ENCODE measurements around the gene LBR. TPM values are rescaled to one million over a fixed set of nuclear protein-coding genes. Genes with fewer than 3 reads are reported as not detected.

The LBR gene
- total RNA-seq, 2 experiments from 2014 or later: 239 to 296 TPM

DNA sequence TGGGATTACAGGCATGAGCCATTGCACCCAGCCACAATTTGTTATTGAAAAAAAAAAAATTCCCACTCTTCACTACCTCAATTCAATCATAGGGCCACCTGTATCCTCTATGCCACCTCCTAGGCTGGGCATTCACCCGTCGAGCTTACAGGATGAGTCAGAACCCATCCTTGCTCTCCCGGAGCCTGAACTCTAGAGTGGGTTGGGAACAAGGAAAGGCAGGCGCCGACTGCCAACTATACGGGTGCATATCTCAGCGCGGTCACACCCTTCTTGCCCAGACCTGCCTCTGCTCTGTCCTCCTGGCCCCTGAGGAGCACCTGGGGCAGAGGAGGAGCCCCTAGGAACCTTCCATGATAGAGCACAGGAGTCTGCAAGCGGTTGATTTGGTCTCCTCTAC, 21.4 kb upstream of the LBR start:
- peaks cover 58% of the 10 kb centered on the region for H3K4me1 Mint-ChIP-seq
- DNase-seq: no peak
- H3K27ac Mint-ChIP-seq: peak overlapping the region; percentile 65
- ChIA-PET POLR2A (no interaction called here), CTCF (interaction anchor here (1.2 kb wide), 1 partner anchor 26 kb away, joined by 3 read pairs; no protein-coding TSS in a partner anchor)
- no peaks in the 10 kb centered on the region for H3K27me3 Mint-ChIP-seq
- H3K9me3 Mint-ChIP-seq: peaks cover 2% of the 10 kb centered on the region
- H3K4me3 Mint-ChIP-seq: no peak overlapping the region
- H3K36me3 Mint-ChIP-seq (ENCODE audit: low read depth): peaks cover 3% of the 10 kb centered on the region

- ChIA-PET CTCF (interaction anchor here (1.2 to 4.4 kb wide), 4 partner anchors 7 to 27 kb away, joined by 3 to 24 read pairs (median 4); no protein-coding TSS in a partner anchor), POLR2A (no interaction called here)
- Mint-ChIP-seq H3K36me3 (ENCODE audit: low read depth) (peaks cover 3% of the 10 kb centered on the region), H3K9me3 (peaks cover 2% of the 10 kb centered on the region), H3K27ac (no peak overlapping the region), H3K4me1 (peaks cover 56% of the 10 kb centered on the region), H3K4me3 (no peak overlapping the region), H3K27me3 (no peaks in the 10 kb centered on the region)
- no peak for DNase-seq
These were observed 20.4 kb upstream of the LBR start for GRCh38 chr1:225448146-225448805.

- POLR2A ChIA-PET: no interaction called here
- peaks cover 3% of the 10 kb centered on the region for H3K36me3 Mint-ChIP-seq (ENCODE audit: low read depth)
- H3K4me3 Mint-ChIP-seq: no peak overlapping the region
- CTCF ChIA-PET: interaction anchor here (1.3 to 4.4 kb wide), 4 partner anchors 8 to 17 kb away, joined by 3 to 24 read pairs (median 9); no protein-coding TSS in a partner anchor
- no peaks in the 10 kb centered on the region for H3K27me3 Mint-ChIP-seq
- H3K27ac Mint-ChIP-seq: peak overlapping the region; percentile 7
- H3K4me1 Mint-ChIP-seq: peaks cover 61% of the 10 kb centered on the region
- DNase-seq: no peak
- peaks cover 2% of the 10 kb centered on the region for H3K9me3 Mint-ChIP-seq
These were observed 19.8 kb upstream of the LBR start for GRCh38 chr1:225447650-225448089.

GRCh38 chr1:225446981-225447615, 19.3 kb upstream of the LBR start:
- Mint-ChIP-seq H3K9me3 (peaks cover 2% of the 10 kb centered on the region), H3K4me3 (no peak overlapping the region), H3K36me3 (ENCODE audit: low read depth) (peaks cover 3% of the 10 kb centered on the region), H3K27me3 (no peaks in the 10 kb centered on the region), H3K27ac (no peak overlapping the region), H3K4me1 (peaks cover 67% of the 10 kb centered on the region)
- POLR2A ChIA-PET: no interaction called here
- no peak for DNase-seq
- CTCF ChIA-PET: interaction anchor here (0.5 to 4.4 kb wide), 4 partner anchors 9 to 738 kb away, joined by 3 to 24 read pairs (median 8); no protein-coding TSS in a partner anchor

GRCh38 chr1:225446595-225446960, 18.7 kb upstream of the LBR start:
- POLR2A ChIA-PET: no interaction called here
- no peak overlapping the region for H3K4me3 Mint-ChIP-seq
- peaks cover 2% of the 10 kb centered on the region for H3K9me3 Mint-ChIP-seq
- no peak for DNase-seq
- H3K27ac Mint-ChIP-seq: no peak overlapping the region
- H3K27me3 Mint-ChIP-seq: no peaks in the 10 kb centered on the region
- H3K4me1 Mint-ChIP-seq: peaks cover 72% of the 10 kb centered on the region
- H3K36me3 Mint-ChIP-seq (ENCODE audit: low read depth): peaks cover 3% of the 10 kb centered on the region
- CTCF ChIA-PET: interaction anchor here (0.5 to 4.4 kb wide), 5 partner anchors 9 to 738 kb away, joined by 3 to 24 read pairs (median 14); no protein-coding TSS in a partner anchor

DNA sequence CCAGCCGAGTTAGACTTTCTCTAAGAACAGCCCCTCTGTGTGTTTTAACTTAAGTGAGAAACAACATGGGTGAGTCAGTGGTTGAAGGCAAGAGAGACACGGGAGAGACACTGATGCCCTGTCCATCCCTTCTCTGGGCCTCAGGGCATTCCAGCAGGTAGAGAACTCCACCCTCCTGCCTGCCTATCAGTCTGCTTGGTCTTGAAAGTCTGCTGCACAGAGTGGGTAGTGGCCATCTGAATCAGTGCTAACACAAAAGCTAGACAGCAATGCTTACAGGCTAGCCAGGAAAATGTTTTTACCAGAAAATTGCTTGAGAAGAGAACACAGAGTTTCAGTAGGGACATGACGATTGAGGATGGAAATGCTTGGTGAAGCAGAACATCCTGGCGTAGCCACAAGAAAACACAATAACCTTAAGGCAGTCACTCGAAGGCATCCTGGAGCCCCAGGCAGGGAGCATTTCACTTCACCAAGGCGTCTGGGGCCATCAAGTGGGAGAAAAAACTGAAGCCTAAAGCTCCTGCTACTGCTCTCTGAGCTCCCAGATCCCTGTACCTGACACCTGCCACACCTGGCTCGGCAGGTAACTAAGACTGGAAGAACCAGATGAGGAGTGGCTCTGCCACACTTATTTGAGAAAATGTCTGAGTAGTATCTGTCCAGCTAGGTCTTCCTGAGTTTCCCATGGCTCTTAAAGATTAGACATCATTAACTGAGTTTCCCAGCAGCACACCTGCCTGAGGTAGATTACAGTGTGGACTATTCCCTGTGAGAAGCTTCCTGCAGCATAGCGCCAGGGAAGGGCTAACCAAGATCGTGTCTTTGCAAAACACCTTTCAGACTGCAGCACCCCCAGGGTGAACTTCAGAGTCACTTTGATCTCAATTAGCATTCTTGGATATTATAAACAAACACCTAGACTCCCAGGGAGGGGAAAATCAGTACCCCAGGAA, 18.1 kb upstream of the LBR start:
- DNase-seq: peak; percentile 32
- Mint-ChIP-seq H3K36me3 (ENCODE audit: low read depth) (peaks cover 2% of the 10 kb centered on the region), H3K4me1 (peaks cover 73% of the 10 kb centered on the region), H3K4me3 (peak overlapping the region; percentile 64), H3K9me3 (peaks cover 2% of the 10 kb centered on the region), H3K27me3 (no peaks in the 10 kb centered on the region), H3K27ac (peak overlapping the region; percentile 96)
- CTCF ChIA-PET: interaction anchor here (0.5 to 4.4 kb wide), 7 partner anchors 10 to 739 kb away, joined by 3 to 24 read pairs (median 6); no protein-coding TSS in a partner anchor
- POLR2A ChIA-PET: no interaction called here

DNA sequence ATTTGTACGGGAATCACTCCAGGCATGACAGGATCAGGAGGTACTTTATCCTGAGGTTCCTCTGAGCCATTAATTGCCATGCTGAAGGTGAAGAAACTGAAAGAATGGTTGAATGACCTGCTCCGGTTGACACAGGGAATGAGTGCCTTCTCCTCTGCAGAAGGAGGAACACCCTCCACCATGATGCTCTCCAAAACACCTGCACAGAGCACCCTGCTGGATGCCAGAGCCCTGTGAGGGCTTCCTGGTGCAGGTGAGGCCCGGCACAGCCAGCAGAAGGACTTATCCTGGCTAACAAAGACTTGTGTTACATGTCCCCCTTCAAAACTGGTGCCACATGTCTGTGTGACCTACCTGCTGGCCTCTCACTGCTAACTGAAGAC, 14.3 kb upstream of the LBR start:
- peak overlapping the region; percentile 81 for H3K27ac Mint-ChIP-seq
- peaks cover 64% of the 10 kb centered on the region for H3K4me1 Mint-ChIP-seq
- ChIA-PET POLR2A (interaction anchor here (0.7 kb wide), 1 partner anchor 16 kb away, joined by 3 read pairs; no protein-coding TSS in a partner anchor), CTCF (interaction anchor here (0.7 to 1.6 kb wide), 5 partner anchors 8 to 487 kb away, joined by 3 to 5 read pairs (median 3); no protein-coding TSS in a partner anchor)
- no peaks in the 10 kb centered on the region for H3K27me3 Mint-ChIP-seq
- peaks cover 2% of the 10 kb centered on the region for H3K36me3 Mint-ChIP-seq (ENCODE audit: low read depth)
- H3K4me3 Mint-ChIP-seq: peak overlapping the region; percentile 53
- H3K9me3 Mint-ChIP-seq: peaks cover 2% of the 10 kb centered on the region
- no peak for DNase-seq

DNA sequence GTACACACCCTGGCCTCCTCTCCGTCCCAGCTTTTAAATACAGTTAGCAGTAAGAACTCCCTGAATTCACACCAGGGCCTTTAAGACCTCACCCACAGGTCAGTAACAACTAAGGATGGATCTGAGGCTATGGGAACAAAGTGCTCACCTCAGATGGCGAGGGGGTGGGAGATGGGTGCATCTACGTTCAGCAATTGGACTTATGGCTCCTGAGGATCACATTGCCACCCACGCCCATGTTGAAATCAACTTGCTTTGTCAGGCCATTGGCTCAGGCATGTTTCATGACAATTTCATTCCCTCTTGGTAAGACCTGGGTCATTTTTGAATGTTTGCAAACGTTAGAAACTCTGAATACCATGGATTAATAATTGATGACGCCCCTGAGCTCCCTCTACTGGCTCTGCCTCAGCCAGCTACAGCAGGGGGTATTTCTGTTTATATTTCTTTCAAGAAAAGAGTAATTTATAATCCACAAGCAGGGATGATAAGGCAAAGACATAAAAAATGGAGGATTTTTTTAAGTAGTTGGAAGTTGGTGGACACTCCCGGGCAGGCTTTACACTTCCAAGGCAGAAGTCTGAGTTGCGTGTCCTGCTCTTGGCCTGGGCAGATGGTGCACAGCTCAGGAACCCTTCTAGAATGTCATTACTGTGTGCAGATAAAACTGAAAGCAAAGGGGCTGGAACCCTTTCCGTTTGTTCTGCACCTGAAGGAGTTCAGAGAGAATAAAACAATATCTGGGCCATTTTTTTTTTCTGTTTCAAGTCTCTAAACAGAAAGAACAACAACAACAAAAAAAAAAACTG, 13.7 kb upstream of the LBR start:
- Mint-ChIP-seq H3K4me3 (peak overlapping the region; percentile 53), H3K27me3 (no peaks in the 10 kb centered on the region), H3K9me3 (peaks cover 2% of the 10 kb centered on the region), H3K27ac (peak overlapping the region; percentile 81), H3K36me3 (ENCODE audit: low read depth) (peaks cover 2% of the 10 kb centered on the region), H3K4me1 (peaks cover 63% of the 10 kb centered on the region)
- ChIA-PET POLR2A (interaction anchor here (0.7 kb wide), 1 partner anchor 15 kb away, joined by 3 read pairs; no protein-coding TSS in a partner anchor), CTCF (interaction anchor here (0.7 to 1.6 kb wide), 4 partner anchors 10 to 488 kb away, joined by 3 to 5 read pairs (median 4); no protein-coding TSS in a partner anchor)
- DNase-seq: peak; percentile 37

DNA sequence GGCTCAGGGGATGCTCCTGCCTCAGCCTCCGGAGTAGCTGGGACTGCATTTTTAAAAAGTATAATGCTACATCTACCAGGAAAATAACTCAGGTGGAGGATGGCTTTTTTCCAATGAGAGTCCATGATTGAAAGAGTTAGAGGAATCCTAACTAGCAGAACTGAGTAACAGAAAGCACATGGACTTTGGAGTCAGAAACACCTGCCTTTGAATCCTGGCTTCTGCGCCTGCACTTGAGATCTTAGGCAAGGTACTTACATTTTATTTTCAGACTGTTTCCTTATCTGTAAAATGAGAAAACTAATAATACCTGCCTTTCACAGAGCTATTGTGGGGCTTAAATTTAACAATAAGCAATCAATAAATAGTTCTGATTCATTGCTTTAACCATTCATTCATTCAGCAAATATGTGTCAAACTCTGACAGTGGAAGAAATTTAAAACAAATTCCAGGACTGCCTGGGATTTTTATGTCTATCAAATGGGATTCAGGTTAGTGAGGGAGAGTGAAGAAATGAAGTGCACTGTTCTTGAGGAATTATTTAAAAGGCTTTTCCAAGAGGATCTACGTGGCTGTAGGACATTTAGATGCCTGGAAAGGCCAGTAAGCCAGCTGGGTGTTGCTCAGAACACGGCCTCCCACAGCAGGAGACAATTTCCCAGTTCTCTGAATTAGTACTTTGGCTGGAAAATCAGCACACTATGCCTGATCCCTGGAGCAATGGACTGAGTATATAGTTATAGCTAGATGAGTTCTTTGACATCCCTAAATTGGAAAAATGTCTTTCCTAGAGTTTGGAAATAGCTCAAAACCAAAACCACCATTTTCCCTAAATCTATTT, 12.8 kb upstream of the LBR start:
- POLR2A ChIA-PET: interaction anchor here (0.8 kb wide), 1 partner anchor 12 kb away, joined by 3 read pairs; no protein-coding TSS in a partner anchor

DNA sequence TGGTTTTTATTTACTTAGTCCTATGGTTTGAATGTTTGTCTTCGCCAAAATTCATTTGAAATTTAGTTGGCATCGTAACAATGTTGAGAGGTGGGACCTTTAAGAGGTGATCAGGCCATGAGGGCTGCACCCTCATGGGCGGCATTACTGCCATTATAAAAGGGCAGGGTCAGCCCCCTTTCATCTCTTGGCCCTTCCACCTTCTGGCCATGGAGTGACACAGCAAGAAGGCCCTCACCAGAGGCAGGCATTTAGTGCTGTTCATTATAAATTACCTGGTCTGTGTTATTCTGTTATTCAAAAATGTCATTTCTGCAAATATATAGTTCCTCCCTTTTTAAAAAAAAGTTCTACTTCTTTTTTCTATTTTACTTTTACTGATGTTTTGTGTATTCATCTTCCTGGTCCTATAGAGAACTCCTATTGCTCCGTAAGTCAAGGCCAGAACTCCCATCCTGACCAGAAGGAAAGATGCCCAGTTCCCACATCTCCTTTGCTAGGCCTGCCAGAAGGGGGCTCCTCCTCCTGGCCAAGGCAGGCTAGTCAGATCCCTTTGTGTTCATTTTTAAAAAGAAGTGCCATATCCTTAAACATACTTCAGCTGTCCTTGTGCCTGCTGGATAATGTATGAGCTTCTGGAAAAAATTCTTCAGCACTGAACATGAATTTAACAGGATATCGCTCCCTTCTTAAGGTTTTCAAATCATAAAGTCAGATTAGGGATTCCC, 10.0 kb upstream of the LBR start:
- DNase-seq: no peak
- no peaks in the 10 kb centered on the region for H3K36me3 Mint-ChIP-seq (ENCODE audit: low read depth)
- H3K4me3 Mint-ChIP-seq: no peak overlapping the region
- POLR2A ChIA-PET: no interaction called here
- H3K9me3 Mint-ChIP-seq: no peaks in the 10 kb centered on the region
- CTCF ChIA-PET: no interaction called here
- H3K27me3 Mint-ChIP-seq: peaks cover 11% of the 10 kb centered on the region
- H3K4me1 Mint-ChIP-seq: peaks cover 29% of the 10 kb centered on the region
- no peak overlapping the region for H3K27ac Mint-ChIP-seq

More for the DNA sequence above, 12.8 kb upstream of the LBR start:
- H3K9me3 Mint-ChIP-seq: peaks cover 2% of the 10 kb centered on the region
- no peak overlapping the region for H3K4me3 Mint-ChIP-seq
- CTCF ChIA-PET: interaction anchor here (1.0 to 1.7 kb wide), 4 partner anchors 9 to 26 kb away, joined by 3 to 5 read pairs (median 4); no protein-coding TSS in a partner anchor
- H3K27ac Mint-ChIP-seq: peak overlapping the region; percentile 81
- peaks cover 2% of the 10 kb centered on the region for H3K27me3 Mint-ChIP-seq
- H3K4me1 Mint-ChIP-seq: peaks cover 55% of the 10 kb centered on the region
- H3K36me3 Mint-ChIP-seq (ENCODE audit: low read depth): no peaks in the 10 kb centered on the region
- DNase-seq: no peak

All from activated CD4-positive, alpha-beta T cell treated with anti-CD3 and anti-CD28 coated beads, Interleukin-2, amount 10 ng/mL, durations not matched to agents 7 days and 5 days (primary cell).